Panc1 (cell line): Measurements from ENCODE around the gene GPR34. TPM values are rescaled to one million over a fixed set of nuclear protein-coding genes. Genes with fewer than 3 reads are reported as not detected.

Experiments
- ATAC-seq: fragments of 200-7000 bp; cut with Tn5 transposase; 2 replicates; pipeline ENCODE4 v1.9.1; 2020; ENCODE audit warnings: mild to moderate bottlenecking, moderate library complexity
- BruUV-seq: library from RNA; stranded (reverse); fragments of 400-500 nt; replicated peaks from 2 replicates; lab custom pipeline; 2021; lab: Mats Ljungman, UMichigan
- CTCF ChIA-PET: fragments of 300-600 bp; sonication (Branson Sonifier 250); formaldehyde crosslinking; loops from one replicate; lab custom pipeline; 2022; ENCODE audit warnings: antibody characterized with exemption; lab: Charles Lee
- POLR2A ChIA-PET: fragments of 300-600 bp; sonication (Branson Sonifier 250); formaldehyde crosslinking; loops from one replicate; lab custom pipeline; 2022; ENCODE audit warnings: antibody characterized with exemption; lab: Charles Lee
- DNase-seq: peaks from one replicate; pipeline ENCODE4 v3.0.0-alpha.2; 2010; ENCODE audit warnings: low read depth, low spot score
- H3K27ac ChIP-seq: 2 replicates; pipeline ENCODE4 v1.5.1; 2011; ENCODE audit warnings: mild to moderate bottlenecking, low read length, inconsistent platforms
- H3K27me3 ChIP-seq: fragments of 200-500 bp; sonication (Bioruptor generic); 2 replicates; pipeline ENCODE4 v1.6.0; 2014; ENCODE audit warnings: low read length, inconsistent platforms; ENCODE audit not compliant: control insufficient read depth, insufficient read depth
- H3K36me3 ChIP-seq: fragments of 200-500 bp; sonication (Bioruptor generic); 2 replicates; pipeline ENCODE4 v1.5.1; 2014; ENCODE audit warnings: inconsistent platforms, mild to moderate bottlenecking, low read length, moderate library complexity; ENCODE audit not compliant: control insufficient read depth, insufficient read depth
- H3K4me1 ChIP-seq: 2 replicates; pipeline ENCODE4 v1.5.1; 2011; ENCODE audit warnings: inconsistent platforms, mild to moderate bottlenecking, low read length, moderate library complexity; ENCODE audit not compliant: control insufficient read depth, insufficient read depth
- H3K4me3 ChIP-seq, 2 experiments: 2 replicates each; pipeline ENCODE4 v1.5.1; 2011 to 2012; ENCODE audit warnings: low read depth in 2 of 2, low read length in 2 of 2, mild to moderate bottlenecking in 2 of 2, inconsistent platforms in 1 of 2, moderate library complexity in 1 of 2
- H3K9me3 ChIP-seq: fragments of 200-500 bp; sonication (Bioruptor generic); 2 replicates; pipeline ENCODE4 v1.5.1; 2014; ENCODE audit warnings: low read depth, mild to moderate bottlenecking, inconsistent platforms, low read length, moderate library complexity; ENCODE audit not compliant: control insufficient read depth, insufficient read depth
- POLR2AphosphoS5 ChIP-seq: IDR thresholded peaks from 2 replicates; pipeline ENCODE4 v1.6.1; 2012; ENCODE audit warnings: mild to moderate bottlenecking, low read depth, low read length, moderate library complexity
- SIN3A ChIP-seq: IDR thresholded peaks from 2 replicates; pipeline ENCODE4 v1.6.1; 2012; ENCODE audit warnings: low read depth, mild to moderate bottlenecking, low read length, moderate library complexity, borderline replicate concordance; ENCODE audit not compliant: insufficient read depth
- TCF7L2 ChIP-seq: IDR thresholded peaks from 2 replicates; pipeline ENCODE4 v1.6.1; 2011; ENCODE audit warnings: mild to moderate bottlenecking, low read depth, low read length, inconsistent platforms
- in situ Hi-C: cut with HindIII; loops from 2 replicates; pipeline ENCODE4 v1.10.0; 2016; ENCODE audit warnings: low sequenced_read_pairs, low pct_unique_long_range_greater_than_20kb
- intact Hi-C: fragments of 100-400 bp; cut with micrococcal nuclease; formaldehyde crosslinking; loops from one replicate; pipeline ENCODE4 v1.10.0; 2022; ENCODE audit not compliant: unreplicated experiment
- total RNA-seq: library from RNA; stranded (reverse); gene quantifications from one replicate; pipeline ENCODE4 v1.2.1, GENCODE V29; 2021; ENCODE audit not compliant: unreplicated experiment
- TF ChIP-seq, protein P1 (sequence below): fragments of 450-650 bp; IDR thresholded peaks from 2 replicates; pipeline ENCODE4 v1.5.1; 2017; ENCODE audit warnings: mild to moderate bottlenecking
- TF ChIP-seq, protein P2 (sequence below), 2 experiments: IDR thresholded peaks; 2 replicates each; pipeline ENCODE4 v1.6.1; 2011 to 2012; ENCODE audit warnings: low read depth in 2 of 2, control low read depth in 1 of 2, low read length in 1 of 2, mild to moderate bottlenecking in 1 of 2, moderate library complexity in 1 of 2; ENCODE audit not compliant: insufficient read depth in 1 of 2

The GPR34 gene
- total RNA-seq, 1 experiment from 2014 or later: not detected

DNA sequence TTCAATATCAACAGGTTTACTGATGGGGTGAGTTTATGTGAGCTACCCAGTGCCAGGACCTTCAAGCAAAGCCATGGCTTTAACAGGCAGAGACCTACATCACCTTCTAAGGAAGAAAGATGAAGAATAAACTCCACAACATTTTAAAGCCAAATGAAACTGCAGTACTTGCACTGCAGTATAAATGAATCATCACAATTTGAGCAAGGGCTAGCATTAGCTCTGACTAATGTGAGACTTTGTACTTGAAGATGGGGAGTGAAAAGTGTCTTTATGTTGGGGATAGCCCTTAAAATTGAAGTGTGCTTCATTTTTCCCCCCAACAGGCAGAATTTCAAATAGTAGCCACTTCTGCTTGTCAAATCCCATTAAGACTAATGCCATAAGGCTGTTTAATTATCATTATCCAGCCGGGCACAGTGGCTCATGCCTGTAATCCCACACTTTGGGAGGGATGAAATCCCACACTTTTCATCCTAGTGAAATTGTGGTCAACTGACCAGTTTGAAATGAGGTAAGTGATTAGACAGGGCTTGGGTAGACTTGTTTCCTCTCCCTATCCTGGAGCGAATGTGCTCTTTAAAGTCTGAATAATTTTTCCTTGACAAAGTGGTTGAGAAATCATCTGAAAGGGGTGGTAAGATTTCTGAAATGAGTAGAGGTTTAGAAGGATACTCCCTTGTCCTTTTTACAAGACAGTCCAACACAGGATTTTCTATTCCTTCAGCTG, 27.2 kb upstream of the GPR34 start:
- DNase-seq: no peak
- TF ChIP-seq TCF7L2 (no peak), POLR2AphosphoS5 (no peak), SIN3A (no peak)
- TF ChIP-seq, protein P1, sequence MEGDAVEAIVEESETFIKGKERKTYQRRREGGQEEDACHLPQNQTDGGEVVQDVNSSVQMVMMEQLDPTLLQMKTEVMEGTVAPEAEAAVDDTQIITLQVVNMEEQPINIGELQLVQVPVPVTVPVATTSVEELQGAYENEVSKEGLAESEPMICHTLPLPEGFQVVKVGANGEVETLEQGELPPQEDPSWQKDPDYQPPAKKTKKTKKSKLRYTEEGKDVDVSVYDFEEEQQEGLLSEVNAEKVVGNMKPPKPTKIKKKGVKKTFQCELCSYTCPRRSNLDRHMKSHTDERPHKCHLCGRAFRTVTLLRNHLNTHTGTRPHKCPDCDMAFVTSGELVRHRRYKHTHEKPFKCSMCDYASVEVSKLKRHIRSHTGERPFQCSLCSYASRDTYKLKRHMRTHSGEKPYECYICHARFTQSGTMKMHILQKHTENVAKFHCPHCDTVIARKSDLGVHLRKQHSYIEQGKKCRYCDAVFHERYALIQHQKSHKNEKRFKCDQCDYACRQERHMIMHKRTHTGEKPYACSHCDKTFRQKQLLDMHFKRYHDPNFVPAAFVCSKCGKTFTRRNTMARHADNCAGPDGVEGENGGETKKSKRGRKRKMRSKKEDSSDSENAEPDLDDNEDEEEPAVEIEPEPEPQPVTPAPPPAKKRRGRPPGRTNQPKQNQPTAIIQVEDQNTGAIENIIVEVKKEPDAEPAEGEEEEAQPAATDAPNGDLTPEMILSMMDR: no peak
- TF ChIP-seq, protein P2, sequence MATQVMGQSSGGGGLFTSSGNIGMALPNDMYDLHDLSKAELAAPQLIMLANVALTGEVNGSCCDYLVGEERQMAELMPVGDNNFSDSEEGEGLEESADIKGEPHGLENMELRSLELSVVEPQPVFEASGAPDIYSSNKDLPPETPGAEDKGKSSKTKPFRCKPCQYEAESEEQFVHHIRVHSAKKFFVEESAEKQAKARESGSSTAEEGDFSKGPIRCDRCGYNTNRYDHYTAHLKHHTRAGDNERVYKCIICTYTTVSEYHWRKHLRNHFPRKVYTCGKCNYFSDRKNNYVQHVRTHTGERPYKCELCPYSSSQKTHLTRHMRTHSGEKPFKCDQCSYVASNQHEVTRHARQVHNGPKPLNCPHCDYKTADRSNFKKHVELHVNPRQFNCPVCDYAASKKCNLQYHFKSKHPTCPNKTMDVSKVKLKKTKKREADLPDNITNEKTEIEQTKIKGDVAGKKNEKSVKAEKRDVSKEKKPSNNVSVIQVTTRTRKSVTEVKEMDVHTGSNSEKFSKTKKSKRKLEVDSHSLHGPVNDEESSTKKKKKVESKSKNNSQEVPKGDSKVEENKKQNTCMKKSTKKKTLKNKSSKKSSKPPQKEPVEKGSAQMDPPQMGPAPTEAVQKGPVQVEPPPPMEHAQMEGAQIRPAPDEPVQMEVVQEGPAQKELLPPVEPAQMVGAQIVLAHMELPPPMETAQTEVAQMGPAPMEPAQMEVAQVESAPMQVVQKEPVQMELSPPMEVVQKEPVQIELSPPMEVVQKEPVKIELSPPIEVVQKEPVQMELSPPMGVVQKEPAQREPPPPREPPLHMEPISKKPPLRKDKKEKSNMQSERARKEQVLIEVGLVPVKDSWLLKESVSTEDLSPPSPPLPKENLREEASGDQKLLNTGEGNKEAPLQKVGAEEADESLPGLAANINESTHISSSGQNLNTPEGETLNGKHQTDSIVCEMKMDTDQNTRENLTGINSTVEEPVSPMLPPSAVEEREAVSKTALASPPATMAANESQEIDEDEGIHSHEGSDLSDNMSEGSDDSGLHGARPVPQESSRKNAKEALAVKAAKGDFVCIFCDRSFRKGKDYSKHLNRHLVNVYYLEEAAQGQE (IDR thresholded peaks at IDR 0.05; ENCODE audit: insufficient read depth in 1 of 2, low read depth in 2 of 2, low read length in 1 of 2): no peak
- in situ Hi-C loops (no loop called here), intact Hi-C loops (no loop called here)
- Histone ChIP-seq H3K36me3 (no peaks in the 10 kb centered on the region), H3K4me3 (no peak overlapping the region), H3K4me1 (no peaks in the 10 kb centered on the region), H3K27me3 (no peaks in the 10 kb centered on the region), H3K27ac (no peak overlapping the region), H3K9me3 (no peaks in the 10 kb centered on the region)
- no peak for ATAC-seq
- POLR2A ChIA-PET: no interaction called here
- CTCF ChIA-PET: no interaction called here
- BruUV-seq: no TSS peak

DNA sequence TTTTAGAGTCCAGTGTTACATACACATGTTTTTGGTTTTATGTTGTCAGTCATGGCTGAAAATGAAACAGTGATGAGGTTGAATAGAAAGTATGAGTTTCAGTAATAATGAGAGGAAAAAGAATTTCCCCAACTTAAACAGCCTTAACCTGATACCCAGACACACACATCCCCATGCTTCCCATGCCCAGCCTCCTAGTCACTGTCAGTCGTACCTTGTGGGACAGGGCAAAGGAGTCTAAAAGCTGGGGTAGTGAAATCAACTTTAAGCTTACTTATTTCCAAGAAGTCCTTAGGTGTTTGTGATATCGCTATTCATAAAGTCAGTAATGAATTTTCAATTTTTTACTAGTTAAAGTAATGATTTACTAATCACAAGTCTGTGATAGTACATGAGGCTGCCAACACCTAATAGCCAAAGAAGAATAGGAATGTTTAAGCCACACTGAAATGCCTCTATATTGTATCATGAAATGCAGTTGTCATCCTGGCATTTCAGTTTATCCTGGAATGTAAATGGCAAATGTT, 24.3 kb upstream of the GPR34 start:
- Histone ChIP-seq H3K4me1 (no peaks in the 10 kb centered on the region), H3K27ac (no peak overlapping the region), H3K27me3 (no peaks in the 10 kb centered on the region), H3K9me3 (no peaks in the 10 kb centered on the region), H3K4me3 (no peak overlapping the region), H3K36me3 (no peaks in the 10 kb centered on the region)
- intact Hi-C loops (no loop called here), in situ Hi-C loops (no loop called here)
- BruUV-seq: no TSS peak
- CTCF ChIA-PET: no interaction called here
- TF ChIP-seq, protein P2 (IDR thresholded peaks at IDR 0.05; ENCODE audit: insufficient read depth in 1 of 2, low read depth in 2 of 2, low read length in 1 of 2): no peak
- TF ChIP-seq, protein P1: no peak
- TF ChIP-seq TCF7L2: no peak
- POLR2A ChIA-PET: no interaction called here
- DNase-seq (no peak), ATAC-seq (no peak)
